NOMO-1 treated with DMSO at 0.1 percent for 48 hours (cell line): ENCODE measurements around the gene DLG5.
A peak's percentile ranks its signal among the peaks of the same experiment; 100 is the strongest.
"Not testable (repeated sequence)": the region's sequence is repeated elsewhere in the genome, so short reads cannot be mapped to it uniquely, and the experiment has no call there.

Experiments used
- DNase-seq: peaks from one replicate; lab custom pipeline; 2025; ENCODE audit not compliant: unreplicated experiment; lab: John Stamatoyannopoulos, UW

DLG5 gene

GRCh38 chr10:77774940-77775391 is 151.6 kb downstream of the DLG5 start:
- no peak for DNase-seq

- DNase-seq = no peak
Observed at GRCh38 chr10:77773631-77774426, 152.7 kb downstream of the DLG5 start.

DNA sequence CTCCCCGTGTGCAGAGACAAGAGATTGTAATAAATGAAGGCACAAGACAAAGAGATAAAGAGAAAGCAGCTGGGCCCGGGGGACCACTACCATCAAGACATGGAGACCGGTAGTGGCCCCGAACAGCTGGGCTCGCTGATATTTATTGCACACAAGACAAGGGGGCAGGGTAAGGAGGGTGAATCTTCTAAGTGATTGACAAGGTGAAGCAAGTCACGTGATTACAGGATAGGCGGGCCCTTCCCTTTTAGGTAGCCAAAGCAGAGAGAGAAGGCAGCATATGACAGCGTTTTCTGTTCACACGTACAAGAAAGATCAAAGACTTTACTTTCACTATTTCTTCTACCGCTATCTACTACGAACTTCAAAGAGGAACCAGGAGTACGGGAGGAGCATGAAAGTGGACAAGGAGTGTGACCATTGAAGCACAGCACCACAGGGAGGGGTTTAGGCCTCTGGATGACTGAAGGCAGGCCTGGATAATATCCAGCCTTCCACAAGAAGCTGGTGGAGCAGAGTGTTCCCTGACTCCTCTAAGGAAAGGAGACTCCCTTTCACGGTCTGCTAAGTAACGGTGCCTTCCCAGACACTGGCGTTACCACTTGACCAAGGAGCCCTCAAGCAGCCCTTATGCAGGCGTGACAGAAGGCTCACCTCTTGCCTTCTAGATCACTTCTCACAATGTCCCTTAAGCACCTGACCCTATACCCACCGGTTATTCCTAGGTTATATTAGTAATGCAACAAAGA is 153.5 kb downstream of the DLG5 start:
- DNase-seq = not testable (repeated sequence)

- no peak for DNase-seq
Observed at GRCh38 chr10:77771851-77772250, 154.7 kb downstream of the DLG5 start.

- DNase-seq = no peak
Observed at GRCh38 chr10:77771450-77771849, 155.1 kb downstream of the DLG5 start.

GRCh38 chr10:77770868-77771175 is 155.7 kb downstream of the DLG5 start:
- no peak for DNase-seq

DNA sequence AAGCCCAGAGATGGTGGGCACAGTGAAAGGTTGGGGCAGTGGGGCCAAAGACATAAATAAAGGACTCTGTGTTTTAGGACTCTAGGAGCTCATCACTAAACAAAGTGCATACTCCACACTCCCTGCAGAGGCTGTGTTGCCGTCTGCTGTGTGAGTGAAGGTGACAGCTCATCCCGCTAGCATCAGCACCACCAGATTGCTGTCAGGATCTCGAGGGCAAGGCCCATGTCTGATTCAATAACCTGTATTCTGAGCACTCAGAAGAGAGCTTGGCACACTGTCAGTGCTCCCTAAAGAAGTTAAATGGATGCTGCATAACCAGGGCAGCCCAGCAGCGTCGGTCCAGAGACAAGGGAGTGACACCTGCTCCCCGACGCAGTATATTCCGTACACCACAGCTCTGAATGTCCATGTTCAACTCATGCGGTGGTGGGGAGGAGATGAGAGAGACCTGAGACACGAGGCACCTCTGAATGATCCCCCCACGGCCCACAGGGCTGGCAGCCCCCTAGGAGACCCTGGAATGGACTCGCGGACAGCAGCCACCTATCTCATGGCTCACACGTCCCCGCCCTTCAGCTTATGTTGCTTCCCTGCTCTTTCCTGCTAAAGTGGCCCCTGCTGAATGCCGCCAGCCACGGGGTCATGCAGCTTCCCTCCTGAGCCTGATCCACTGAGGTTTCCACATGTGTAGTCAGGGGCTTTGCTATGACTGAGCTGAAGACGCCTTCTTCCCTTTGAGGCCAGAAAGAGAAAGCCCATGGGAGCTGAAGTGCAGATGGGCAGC is 156.3 kb downstream of the DLG5 start:
- no peak for DNase-seq

DNA sequence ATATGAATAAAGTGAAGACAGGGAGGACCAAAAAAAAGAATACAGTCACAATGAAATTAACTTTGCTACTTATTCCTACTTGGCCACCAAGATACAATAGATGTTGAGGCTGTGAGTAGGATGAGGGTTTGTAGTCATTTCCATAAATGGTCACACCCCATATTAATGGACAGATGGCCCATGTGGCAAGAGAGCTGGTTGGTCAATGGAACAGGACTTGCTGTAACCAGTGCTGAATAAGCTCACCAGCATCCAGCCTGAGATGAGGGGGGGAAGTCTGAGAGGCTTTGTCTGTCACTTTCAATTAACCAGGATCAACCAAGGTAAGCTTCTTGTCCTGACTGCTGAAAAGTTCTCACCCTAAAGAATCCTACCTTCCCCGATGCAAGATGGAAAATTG is 158.5 kb downstream of the DLG5 start:
- no peak for DNase-seq

- no peak for DNase-seq
Observed at GRCh38 chr10:77763453-77764430, 162.8 kb downstream of the DLG5 start.

DNA sequence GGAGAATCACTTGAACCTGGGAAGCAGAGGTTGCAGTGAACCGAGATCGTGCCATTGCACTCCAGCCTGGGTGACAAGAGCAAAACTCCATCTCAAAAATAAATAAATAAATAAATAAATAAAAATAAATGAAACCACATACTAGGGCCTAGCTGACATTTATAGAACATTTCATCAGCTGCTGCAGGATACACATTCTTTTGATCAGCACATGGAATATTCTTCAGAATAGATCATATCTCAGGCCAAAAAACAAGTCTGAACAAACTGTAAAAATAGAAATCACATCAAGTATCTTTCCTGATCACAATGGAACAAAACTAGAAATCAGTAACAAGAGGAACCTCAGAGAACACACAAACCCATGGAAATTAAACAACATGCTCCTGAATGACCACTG is 168.1 kb downstream of the DLG5 start:
- DNase-seq = not testable (repeated sequence)

GRCh38 chr10:77756319-77757232 is 170.0 kb downstream of the DLG5 start:
- DNase-seq = peak; percentile 45

DNA sequence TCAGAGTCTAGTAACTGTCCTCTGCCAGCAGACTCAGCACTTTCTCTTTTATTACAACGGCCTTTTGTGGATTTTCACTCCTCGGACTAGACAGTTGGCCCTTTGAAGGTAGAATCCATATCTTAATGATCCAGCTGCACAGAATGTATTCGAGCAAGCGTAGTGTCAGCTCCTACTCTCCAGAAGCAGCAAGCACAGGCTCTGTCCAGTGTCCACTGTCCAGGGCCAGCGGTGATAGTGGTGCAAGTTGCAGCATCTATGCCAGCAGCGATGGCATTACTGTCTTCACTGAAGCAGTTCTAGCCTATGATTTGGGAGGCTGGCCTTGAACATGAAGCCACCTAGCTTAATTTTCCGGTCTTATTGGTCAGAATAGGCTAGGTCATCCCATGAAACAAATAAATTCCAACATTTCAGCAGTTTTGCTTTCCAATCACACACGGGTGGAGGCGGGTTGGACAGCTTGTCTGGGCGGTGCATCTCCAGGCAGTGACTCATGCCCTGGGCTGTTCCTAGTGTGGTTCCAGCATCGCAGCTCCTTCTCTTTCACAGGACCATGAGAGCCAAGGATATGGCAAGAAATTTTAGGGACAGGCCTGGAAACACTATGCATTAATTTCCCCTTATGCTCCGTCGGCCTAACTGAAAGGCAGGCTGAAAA is 180.4 kb downstream of the DLG5 start:
- no peak for DNase-seq

- no peak for DNase-seq
Observed at GRCh38 chr10:77744245-77744644, 182.3 kb downstream of the DLG5 start.

- no peak for DNase-seq
Observed at GRCh38 chr10:77742172-77742571, 184.4 kb downstream of the DLG5 start.

DNA sequence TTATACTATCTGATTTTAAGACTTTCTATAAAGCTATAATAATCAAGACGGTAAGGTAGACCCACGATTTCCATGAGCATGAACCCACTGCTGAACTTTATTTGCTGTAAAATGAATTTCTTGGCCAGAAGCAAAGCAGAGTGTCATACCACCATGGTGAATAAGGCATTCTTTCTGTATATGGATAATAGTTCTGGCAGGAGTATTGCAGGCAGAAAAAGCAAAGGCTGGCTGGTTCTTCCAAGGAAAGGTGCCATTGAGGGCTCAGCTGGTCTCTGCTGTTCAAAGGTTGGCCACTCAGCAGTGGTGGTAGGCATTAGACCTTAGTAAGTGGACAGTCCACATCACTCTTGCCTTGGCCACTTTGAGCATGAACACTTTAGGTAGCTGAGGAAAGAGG is 184.8 kb downstream of the DLG5 start:
- no peak for DNase-seq
